Nephron progenitor cell (in vitro differentiated cells): ENCODE data around the gene APBB2.
A peak's percentile ranks its signal among the peaks of the same experiment; 100 is the strongest.

Source experiments
- DNase-seq: peaks from one replicate; pipeline ENCODE4 v3.0.0; 2021
- H3K27ac Mint-ChIP-seq: 2 replicates; pipeline ENCODE4 v1.8.0; 2021; ENCODE audit warnings: mild to moderate bottlenecking, moderate library complexity, mixed read lengths
- H3K27me3 Mint-ChIP-seq: 2 replicates; pipeline ENCODE4 v1.8.0; 2021; ENCODE audit warnings: mild to moderate bottlenecking, low read depth, mixed read lengths; ENCODE audit not compliant: poor library complexity
- H3K36me3 Mint-ChIP-seq: 2 replicates; pipeline ENCODE4 v1.8.0; 2021; ENCODE audit warnings: low read depth, mixed read lengths
- H3K4me1 Mint-ChIP-seq: 2 replicates; pipeline ENCODE4 v1.8.0; 2021; ENCODE audit warnings: mixed read lengths
- H3K4me3 Mint-ChIP-seq: 2 replicates; pipeline ENCODE4 v1.8.0; 2021; ENCODE audit warnings: mild to moderate bottlenecking, moderate library complexity, mixed read lengths
- H3K9me3 Mint-ChIP-seq: 2 replicates; pipeline ENCODE4 v1.8.0; 2021; ENCODE audit warnings: mild to moderate bottlenecking, moderate library complexity, mixed read lengths
- CTCF ChIP-seq: fragments of 200-600 bp; sonication (generic); IDR thresholded peaks from 2 replicates; pipeline ENCODE4 v1.5.0; 2021; ENCODE audit warnings: antibody characterized with exemption

APBB2 gene

GRCh38 chr4:40992472-40993295, 221.7 kb downstream of the APBB2 start:
- Mint-ChIP-seq H3K27ac (no peak overlapping the region), H3K36me3 (no peaks in the 10 kb centered on the region), H3K27me3 (no peaks in the 10 kb centered on the region), H3K4me1 (peaks cover 27% of the 10 kb centered on the region), H3K4me3 (no peak overlapping the region), H3K9me3 (no peaks in the 10 kb centered on the region)
- DNase-seq: no peak
- TF ChIP-seq CTCF: no peak

GRCh38 chr4:40991908-40992307, 222.4 kb downstream of the APBB2 start:
- Mint-ChIP-seq H3K9me3 (no peaks in the 10 kb centered on the region), H3K4me3 (no peak overlapping the region), H3K27me3 (no peaks in the 10 kb centered on the region), H3K27ac (peak overlapping the region; percentile 0), H3K4me1 (peaks cover 27% of the 10 kb centered on the region), H3K36me3 (no peaks in the 10 kb centered on the region)
- no peak for TF ChIP-seq CTCF
- no peak for DNase-seq

- Mint-ChIP-seq H3K36me3 (no peaks in the 10 kb centered on the region), H3K27me3 (no peaks in the 10 kb centered on the region), H3K27ac (no peak overlapping the region), H3K9me3 (no peaks in the 10 kb centered on the region), H3K4me1 (peaks cover 27% of the 10 kb centered on the region), H3K4me3 (no peak overlapping the region)
- DNase-seq: no peak
- TF ChIP-seq CTCF: no peak
Observed at GRCh38 chr4:40990899-40991265, 223.5 kb downstream of the APBB2 start.

- H3K27me3 Mint-ChIP-seq: no peaks in the 10 kb centered on the region
- no peak overlapping the region for H3K4me3 Mint-ChIP-seq
- H3K9me3 Mint-ChIP-seq: no peaks in the 10 kb centered on the region
- H3K27ac Mint-ChIP-seq: no peak overlapping the region
- peaks cover 27% of the 10 kb centered on the region for H3K4me1 Mint-ChIP-seq
- no peak for DNase-seq
- TF ChIP-seq CTCF: no peak
- no peaks in the 10 kb centered on the region for H3K36me3 Mint-ChIP-seq
Observed at GRCh38 chr4:40990236-40990898, 224.0 kb downstream of the APBB2 start.

- no peak for DNase-seq
- no peak overlapping the region for H3K27ac Mint-ChIP-seq
- no peaks in the 10 kb centered on the region for H3K27me3 Mint-ChIP-seq
Observed at GRCh38 chr4:40987151-40987550, 227.2 kb downstream of the APBB2 start.

More at GRCh38 chr4:40987151-40987550, 227.2 kb downstream of the APBB2 start:
- Mint-ChIP-seq H3K9me3 (no peaks in the 10 kb centered on the region), H3K4me1 (peaks cover 28% of the 10 kb centered on the region), H3K4me3 (no peak overlapping the region), H3K36me3 (no peaks in the 10 kb centered on the region)
- no peak for TF ChIP-seq CTCF
